Measurements from ENCODE around the gene FAM120B.

FAM120B gene

GRCh38 chr6:170273191-170273590 lies 33.4 kb upstream of the FAM120B start:
- no peaks in the 10 kb centered on the region for H3K9me2 ChIP-seq (replicated peaks; ENCODE audit: control insufficient read depth, low read length)
- no peak overlapping the region for H3K4me2 ChIP-seq (ENCODE audit: low read length)
- H3K27ac ChIP-seq (ENCODE audit: low read depth, low read length): no peak overlapping the region
- no peaks in the 10 kb centered on the region for H3K79me2 ChIP-seq (ENCODE audit: control insufficient read depth, low read length)
- no peaks in the 10 kb centered on the region for H3F3A ChIP-seq (ENCODE audit: control insufficient read depth, insufficient read depth)
- H3K4me3 ChIP-seq (ENCODE audit: low read length): no peak overlapping the region
- H3K4me1 ChIP-seq (ENCODE audit: control insufficient read depth, low read length): 0 out of 2 replicates have a peak, but pooled peaks cover under 1% of the 10 kb centered on the region
- no peaks in the 10 kb centered on the region for H3K27me3 ChIP-seq (ENCODE audit: control insufficient read depth, low read length)
- TF ChIP-seq, protein P1, sequence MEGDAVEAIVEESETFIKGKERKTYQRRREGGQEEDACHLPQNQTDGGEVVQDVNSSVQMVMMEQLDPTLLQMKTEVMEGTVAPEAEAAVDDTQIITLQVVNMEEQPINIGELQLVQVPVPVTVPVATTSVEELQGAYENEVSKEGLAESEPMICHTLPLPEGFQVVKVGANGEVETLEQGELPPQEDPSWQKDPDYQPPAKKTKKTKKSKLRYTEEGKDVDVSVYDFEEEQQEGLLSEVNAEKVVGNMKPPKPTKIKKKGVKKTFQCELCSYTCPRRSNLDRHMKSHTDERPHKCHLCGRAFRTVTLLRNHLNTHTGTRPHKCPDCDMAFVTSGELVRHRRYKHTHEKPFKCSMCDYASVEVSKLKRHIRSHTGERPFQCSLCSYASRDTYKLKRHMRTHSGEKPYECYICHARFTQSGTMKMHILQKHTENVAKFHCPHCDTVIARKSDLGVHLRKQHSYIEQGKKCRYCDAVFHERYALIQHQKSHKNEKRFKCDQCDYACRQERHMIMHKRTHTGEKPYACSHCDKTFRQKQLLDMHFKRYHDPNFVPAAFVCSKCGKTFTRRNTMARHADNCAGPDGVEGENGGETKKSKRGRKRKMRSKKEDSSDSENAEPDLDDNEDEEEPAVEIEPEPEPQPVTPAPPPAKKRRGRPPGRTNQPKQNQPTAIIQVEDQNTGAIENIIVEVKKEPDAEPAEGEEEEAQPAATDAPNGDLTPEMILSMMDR (IDR thresholded peaks at IDR 0.05; ENCODE audit: low read depth, low read length, poor library complexity, severe bottlenecking): no peak
- TF ChIP-seq EZH2phosphoT487 (IDR thresholded peaks at IDR 0.05; ENCODE audit: borderline replicate concordance, low read length): no peak
- H3K9me3 ChIP-seq (ENCODE audit: control insufficient read depth, insufficient read depth, low read length): no peaks in the 10 kb centered on the region
- no peaks in the 10 kb centered on the region for H3K36me3 ChIP-seq (ENCODE audit: control insufficient read depth, low read length)
- H4K20me1 ChIP-seq (ENCODE audit: control insufficient read depth, insufficient read depth, low read depth, low read length): no peaks in the 10 kb centered on the region

DNA sequence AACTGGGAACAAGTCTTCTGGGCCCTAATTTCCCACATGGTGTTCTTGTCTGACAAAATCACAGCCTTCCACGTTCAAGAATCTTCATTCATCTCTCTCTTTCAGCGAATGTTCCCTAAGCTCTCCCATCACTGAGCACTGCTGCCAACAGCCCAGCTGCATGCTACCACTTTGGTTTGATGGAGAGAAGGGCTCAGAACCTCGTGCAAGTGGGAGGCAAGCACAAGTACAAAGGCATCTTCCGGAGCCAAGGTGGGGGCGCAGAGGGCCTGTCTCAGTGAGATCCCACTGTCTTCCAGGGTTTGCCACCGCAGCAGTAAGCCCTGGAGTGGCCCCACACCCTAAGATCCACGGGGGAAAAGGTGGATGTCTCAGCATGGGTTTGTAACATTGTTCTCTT lies 32.9 kb upstream of the FAM120B start:
- Histone ChIP-seq H3K79me2 (ENCODE audit: control insufficient read depth, low read length) (no peaks in the 10 kb centered on the region), H3K4me1 (ENCODE audit: control insufficient read depth, low read length) (0 out of 2 replicates have a peak, but pooled peaks cover 3% of the 10 kb centered on the region), H3K4me3 (ENCODE audit: low read length) (no peak overlapping the region), H3K9me2 (replicated peaks; ENCODE audit: control insufficient read depth, low read length) (no peaks in the 10 kb centered on the region), H3K27me3 (ENCODE audit: control insufficient read depth, low read length) (no peaks in the 10 kb centered on the region), H3K36me3 (ENCODE audit: control insufficient read depth, low read length) (no peaks in the 10 kb centered on the region), H3K4me2 (ENCODE audit: low read length) (no peak overlapping the region), H3K9me3 (ENCODE audit: control insufficient read depth, insufficient read depth, low read length) (no peaks in the 10 kb centered on the region), H3F3A (ENCODE audit: control insufficient read depth, insufficient read depth) (no peaks in the 10 kb centered on the region), H3K27ac (ENCODE audit: low read depth, low read length) (no peak overlapping the region), H4K20me1 (ENCODE audit: control insufficient read depth, insufficient read depth, low read depth, low read length) (no peaks in the 10 kb centered on the region)
- TF ChIP-seq, protein P1 (IDR thresholded peaks at IDR 0.05; ENCODE audit: low read depth, low read length, poor library complexity, severe bottlenecking): no peak
- TF ChIP-seq EZH2phosphoT487 (IDR thresholded peaks at IDR 0.05; ENCODE audit: borderline replicate concordance, low read length): no peak

- Histone ChIP-seq H3K9me2 (replicated peaks; ENCODE audit: control insufficient read depth, low read length) (no peaks in the 10 kb centered on the region), H3K4me1 (ENCODE audit: control insufficient read depth, low read length) (0 out of 2 replicates have a peak, but pooled peaks cover 3% of the 10 kb centered on the region), H3K27me3 (ENCODE audit: control insufficient read depth, low read length) (no peaks in the 10 kb centered on the region), H3F3A (ENCODE audit: control insufficient read depth, insufficient read depth) (no peaks in the 10 kb centered on the region), H3K4me3 (ENCODE audit: low read length) (no peak overlapping the region), H3K36me3 (ENCODE audit: control insufficient read depth, low read length) (no peaks in the 10 kb centered on the region), H3K9me3 (ENCODE audit: control insufficient read depth, insufficient read depth, low read length) (no peaks in the 10 kb centered on the region), H3K79me2 (ENCODE audit: control insufficient read depth, low read length) (no peaks in the 10 kb centered on the region), H3K27ac (ENCODE audit: low read depth, low read length) (no peak overlapping the region), H4K20me1 (ENCODE audit: control insufficient read depth, insufficient read depth, low read depth, low read length) (no peaks in the 10 kb centered on the region), H3K4me2 (ENCODE audit: low read length) (no peak overlapping the region)
- TF ChIP-seq EZH2phosphoT487 (IDR thresholded peaks at IDR 0.05; ENCODE audit: borderline replicate concordance, low read length): no peak
- TF ChIP-seq, protein P1 (IDR thresholded peaks at IDR 0.05; ENCODE audit: low read depth, low read length, poor library complexity, severe bottlenecking): no peak
These were observed 31.6 kb upstream of the FAM120B start for GRCh38 chr6:170274713-170275560.
